WERI-Rb-1 (cell line): ENCODE data around the gene ZNF443.
"Not testable (repeated sequence)": the region's sequence is repeated elsewhere in the genome, so short reads cannot be mapped to it uniquely, and the experiment has no call there.

Source experiments
- DNase-seq: peaks from one replicate; pipeline ENCODE4 v3.0.0-alpha.2; 2020
- H3K27ac ChIP-seq: fragments of 250-450 bp; sonication (Bioruptor Pico); 2 replicates; pipeline ENCODE4 v1.5.1; 2020; ENCODE audit warnings: mild to moderate bottlenecking, moderate library complexity
- H3K27me3 ChIP-seq: fragments of 250-450 bp; sonication (Bioruptor Pico); 2 replicates; pipeline ENCODE4 v1.5.1; 2021; ENCODE audit warnings: mild to moderate bottlenecking, low read depth, moderate library complexity; ENCODE audit not compliant: insufficient read depth, severe bottlenecking
- H3K36me3 ChIP-seq: fragments of 250-450 bp; sonication (Bioruptor Pico); 2 replicates; pipeline ENCODE4 v1.5.1; 2020; ENCODE audit warnings: mild to moderate bottlenecking, moderate library complexity
- H3K4me3 ChIP-seq: 2 replicates; pipeline ENCODE4 v1.5.1; 2011; ENCODE audit warnings: low read depth, mild to moderate bottlenecking, control low read depth, low read length
- H3K9me3 ChIP-seq: fragments of 250-450 bp; sonication (Bioruptor Pico); 2 replicates; pipeline ENCODE4 v1.5.1; 2021; ENCODE audit warnings: mild to moderate bottlenecking, moderate library complexity; ENCODE audit not compliant: severe bottlenecking
- TF ChIP-seq, protein P1 (sequence below): IDR thresholded peaks from 2 replicates; pipeline ENCODE4 v1.5.1; 2011; ENCODE audit warnings: low read depth, mild to moderate bottlenecking, control low read depth, inconsistent platforms, low read length

The ZNF443 gene

DNA sequence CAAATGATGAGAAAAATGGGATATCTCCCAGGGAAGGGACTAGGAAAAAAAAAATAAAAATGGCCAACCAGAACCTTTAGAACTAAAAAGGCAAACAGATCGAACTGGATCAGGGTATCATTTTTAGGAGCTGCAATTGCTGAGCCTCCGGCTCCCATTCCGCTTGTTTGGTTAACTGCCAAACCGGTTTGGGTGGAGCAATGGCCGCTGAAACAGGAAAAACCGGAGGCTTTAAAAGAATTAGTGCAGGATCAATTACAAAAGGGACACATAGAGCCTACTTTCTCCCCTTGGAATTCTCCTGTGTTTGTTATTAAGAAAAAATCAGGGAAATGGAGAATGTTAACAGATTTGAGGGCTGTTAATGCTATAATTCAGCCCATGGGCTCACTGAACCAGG lies 12.7 kb upstream of the ZNF443 start:
- no peak for DNase-seq
- Histone ChIP-seq H3K9me3 (no peaks in the 10 kb centered on the region), H3K27ac (no peak overlapping the region), H3K27me3 (no peaks in the 10 kb centered on the region), H3K36me3 (no peaks in the 10 kb centered on the region), H3K4me3 (no peak overlapping the region)
- TF ChIP-seq, protein P1, sequence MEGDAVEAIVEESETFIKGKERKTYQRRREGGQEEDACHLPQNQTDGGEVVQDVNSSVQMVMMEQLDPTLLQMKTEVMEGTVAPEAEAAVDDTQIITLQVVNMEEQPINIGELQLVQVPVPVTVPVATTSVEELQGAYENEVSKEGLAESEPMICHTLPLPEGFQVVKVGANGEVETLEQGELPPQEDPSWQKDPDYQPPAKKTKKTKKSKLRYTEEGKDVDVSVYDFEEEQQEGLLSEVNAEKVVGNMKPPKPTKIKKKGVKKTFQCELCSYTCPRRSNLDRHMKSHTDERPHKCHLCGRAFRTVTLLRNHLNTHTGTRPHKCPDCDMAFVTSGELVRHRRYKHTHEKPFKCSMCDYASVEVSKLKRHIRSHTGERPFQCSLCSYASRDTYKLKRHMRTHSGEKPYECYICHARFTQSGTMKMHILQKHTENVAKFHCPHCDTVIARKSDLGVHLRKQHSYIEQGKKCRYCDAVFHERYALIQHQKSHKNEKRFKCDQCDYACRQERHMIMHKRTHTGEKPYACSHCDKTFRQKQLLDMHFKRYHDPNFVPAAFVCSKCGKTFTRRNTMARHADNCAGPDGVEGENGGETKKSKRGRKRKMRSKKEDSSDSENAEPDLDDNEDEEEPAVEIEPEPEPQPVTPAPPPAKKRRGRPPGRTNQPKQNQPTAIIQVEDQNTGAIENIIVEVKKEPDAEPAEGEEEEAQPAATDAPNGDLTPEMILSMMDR: no peak

GRCh38 chr19:12450844-12451243 lies 10.0 kb upstream of the ZNF443 start:
- Histone ChIP-seq H3K27me3 (no peaks in the 10 kb centered on the region), H3K4me3 (no peak overlapping the region), H3K9me3 (no peaks in the 10 kb centered on the region), H3K36me3 (no peaks in the 10 kb centered on the region), H3K27ac (no peak overlapping the region)
- DNase-seq: no peak
- TF ChIP-seq, protein P1: no peak

DNA sequence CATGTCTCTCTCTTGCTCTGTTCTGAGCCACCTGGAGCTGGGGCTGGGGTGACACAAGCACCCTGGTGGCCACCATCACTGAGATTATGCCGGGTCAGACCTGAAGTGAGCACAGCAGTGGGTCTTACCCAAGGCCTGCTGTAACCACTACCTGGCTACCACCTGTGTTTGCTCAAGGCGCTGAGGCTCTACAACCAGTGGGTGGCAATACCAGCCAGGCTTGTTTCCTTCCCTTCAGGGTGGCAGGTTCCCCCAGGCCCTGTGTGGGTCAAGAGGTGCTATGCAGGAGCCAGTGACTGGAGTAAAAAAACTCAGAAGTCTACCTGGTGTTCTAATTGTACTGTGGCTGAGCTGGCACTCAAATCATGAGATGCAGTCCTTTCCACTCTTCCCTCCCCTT lies 8.0 kb upstream of the ZNF443 start:
- H3K27ac ChIP-seq: no peak overlapping the region
- H3K9me3 ChIP-seq: no peaks in the 10 kb centered on the region
- H3K27me3 ChIP-seq: no peaks in the 10 kb centered on the region
- TF ChIP-seq, protein P1: no peak
- H3K4me3 ChIP-seq: no peak overlapping the region
- DNase-seq: no peak
- H3K36me3 ChIP-seq: no peaks in the 10 kb centered on the region

DNA sequence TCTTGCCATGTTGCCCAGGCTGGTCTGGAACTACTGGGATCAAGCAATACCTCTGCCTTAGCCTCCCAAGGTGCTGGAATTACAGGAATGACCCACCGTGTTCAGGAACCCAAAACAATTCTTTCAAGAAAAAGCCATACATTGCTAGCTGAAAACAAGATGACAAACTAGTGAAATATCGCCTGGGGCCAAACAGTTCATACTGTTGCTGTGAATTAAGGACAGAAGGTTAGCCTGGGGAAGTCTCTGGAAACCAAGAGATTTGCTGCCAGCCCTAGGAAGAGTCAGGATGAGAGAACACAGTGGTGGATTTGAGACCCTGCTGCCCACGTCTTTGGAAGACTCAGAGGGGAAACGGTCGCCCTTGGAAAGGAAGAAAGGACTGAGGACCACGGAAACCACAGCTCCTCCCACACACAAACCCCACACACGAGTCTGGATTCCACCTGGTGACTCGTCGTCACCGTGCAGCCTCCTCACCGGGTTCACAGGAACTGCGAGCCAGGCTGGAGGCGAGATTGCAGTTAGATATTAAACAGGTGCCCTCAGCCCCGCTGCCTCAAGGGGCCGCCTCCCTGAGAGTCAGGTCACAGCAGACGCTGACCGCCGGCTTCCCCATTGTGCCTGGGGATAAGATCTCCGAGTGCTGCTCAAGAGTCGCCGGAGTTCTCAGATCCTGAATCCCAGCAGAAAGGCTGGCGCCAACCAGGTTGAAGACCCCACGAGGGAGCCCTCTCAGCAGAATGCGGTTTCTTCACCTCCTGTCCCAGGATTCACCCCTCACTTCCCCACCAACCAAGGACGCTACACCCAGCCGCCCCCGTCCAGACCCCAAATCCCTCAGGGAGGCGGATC lies 908 bp downstream of the ZNF443 start:
- not testable (repeated sequence) for H3K9me3 ChIP-seq, H3K27me3 ChIP-seq, H3K36me3 ChIP-seq
- peak; percentile 21 for DNase-seq
- Histone ChIP-seq H3K4me3 (peak overlapping the region; percentile 84), H3K27ac (peak overlapping the region; percentile 86)

GRCh38 chr19:12430726-12431299 lies 10.0 kb downstream of the ZNF443 start:
- H3K27me3 ChIP-seq, H3K36me3 ChIP-seq, H3K9me3 ChIP-seq, H3K4me3 ChIP-seq, H3K27ac ChIP-seq, DNase-seq: not testable (repeated sequence)

DNA sequence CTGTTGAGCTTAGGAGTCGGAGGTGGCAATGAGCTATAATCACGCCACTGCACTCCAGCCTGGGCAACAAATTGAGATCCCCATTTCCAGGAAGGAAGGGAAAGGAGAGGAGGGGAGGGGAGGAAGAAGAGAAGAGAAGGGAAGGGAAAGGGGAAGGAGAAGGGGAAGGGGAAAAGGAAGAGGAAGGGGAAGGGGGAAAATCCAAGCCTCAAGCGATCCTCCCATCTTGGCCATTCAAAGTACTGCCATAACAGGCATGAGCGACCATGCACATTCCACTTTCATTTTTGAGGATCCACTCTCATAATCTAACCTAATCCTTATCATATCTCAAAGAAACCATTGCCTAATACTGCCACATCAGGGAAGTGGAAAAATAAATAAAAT lies 14.9 kb downstream of the ZNF443 start:
- H3K9me3 ChIP-seq: peaks cover 2% of the 10 kb centered on the region
- H3K36me3 ChIP-seq: peaks cover 2% of the 10 kb centered on the region
- H3K27ac ChIP-seq: no peak overlapping the region
- no peak overlapping the region for H3K4me3 ChIP-seq
- no peak for DNase-seq
- H3K27me3 ChIP-seq: no peaks in the 10 kb centered on the region
- TF ChIP-seq, protein P1: no peak
